NB4 (cell line): ENCODE measurements around the gene ZNF500.

Source experiments
- CTCF ChIP-seq: IDR thresholded peaks from one replicate; pipeline ENCODE4 v1.5.1; 2012; ENCODE audit warnings: low read depth, low read length
- POLR2A ChIP-seq: IDR thresholded peaks from 2 replicates; pipeline ENCODE4 v1.6.1; 2011; ENCODE audit warnings: mild to moderate bottlenecking; ENCODE audit not compliant: insufficient read length; ENCODE audit errors: extremely low read depth

DNA sequence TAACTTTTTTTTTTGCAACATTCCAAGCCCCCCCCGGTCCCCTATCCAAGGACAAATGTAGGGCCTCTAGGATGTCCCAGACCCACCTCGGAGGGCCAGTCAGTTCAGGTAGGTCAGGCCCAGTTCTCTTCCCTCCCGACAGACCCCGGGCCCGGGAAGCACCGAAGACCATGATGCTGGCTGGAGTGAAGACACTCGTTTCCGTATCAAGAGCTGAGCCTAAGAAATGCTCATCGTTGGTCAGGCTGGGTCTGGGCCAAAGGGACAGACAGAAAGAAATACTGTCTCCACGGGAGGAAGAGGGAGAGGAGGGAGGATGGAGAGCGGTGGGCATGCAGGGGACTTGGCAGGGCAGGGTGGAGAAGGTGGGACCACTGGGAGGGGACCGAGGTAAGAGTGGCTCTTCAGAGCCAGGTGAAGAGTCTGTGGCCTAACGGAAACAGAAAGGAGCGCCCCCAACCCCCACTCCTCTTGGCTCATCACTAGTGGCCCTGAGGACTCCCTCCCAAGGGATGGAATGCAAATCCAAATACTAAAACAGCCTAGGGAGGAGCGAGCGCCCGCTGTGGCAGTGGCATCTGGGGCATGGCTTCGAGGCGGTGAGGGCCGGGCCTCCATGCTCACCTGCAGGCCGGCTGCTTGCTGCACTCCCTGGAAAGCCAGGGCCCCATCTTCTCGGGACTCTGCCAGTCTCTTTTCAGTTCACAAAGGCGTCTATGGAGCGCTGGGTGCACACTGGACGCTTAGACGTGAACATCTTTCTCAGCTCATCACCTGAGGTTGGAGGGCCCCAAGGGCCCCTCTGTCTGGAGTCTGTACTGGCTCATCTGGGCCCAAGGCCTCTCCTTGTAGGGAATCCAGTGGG lies 37.2 kb upstream of the ZNF500 start:
- TF ChIP-seq CTCF (no peak), POLR2A (no peak)
